Loucy (cell line): ENCODE results near the gene NDUFV3.
"Not testable (repeated sequence)": the region's sequence is repeated elsewhere in the genome, so short reads cannot be mapped to it uniquely, and the experiment has no call there.

ENCODE experiments used
- H2AFZ ChIP-seq: fragments of 200-600 bp; sonication (generic); 2 replicates; pipeline ENCODE4 v1.6.0; 2016; ENCODE audit warnings: antibody characterized with exemption, mild to moderate bottlenecking, low read length, moderate library complexity
- H3F3A ChIP-seq: fragments of 200-600 bp; 2 replicates; pipeline ENCODE4 v1.6.0; 2016; ENCODE audit warnings: antibody characterized with exemption, low read depth, mild to moderate bottlenecking
- H3K27me3 ChIP-seq: fragments of 200-600 bp; sonication (generic); 2 replicates; pipeline ENCODE4 v1.6.1; 2014; ENCODE audit warnings: low read length, mild to moderate bottlenecking; ENCODE audit not compliant: insufficient read depth, poor library complexity, severe bottlenecking
- H3K36me3 ChIP-seq: fragments of 200-600 bp; sonication (generic); 2 replicates; pipeline ENCODE4 v1.6.1; 2016; ENCODE audit warnings: low read length; ENCODE audit not compliant: insufficient read depth
- H3K4me1 ChIP-seq: fragments of 200-600 bp; sonication (generic); 2 replicates; pipeline ENCODE4 v1.5.1; 2014; ENCODE audit warnings: low read length, mild to moderate bottlenecking; ENCODE audit not compliant: insufficient read depth, poor library complexity, severe bottlenecking
- H3K4me2 ChIP-seq: fragments of 200-600 bp; sonication (generic); 2 replicates; pipeline ENCODE4 v1.6.0; 2014; ENCODE audit warnings: antibody characterized with exemption, low read length, low read depth, mild to moderate bottlenecking; ENCODE audit not compliant: poor library complexity, severe bottlenecking
- H3K4me3 ChIP-seq: fragments of 200-600 bp; sonication (generic); 2 replicates; pipeline ENCODE4 v1.5.1; 2014; ENCODE audit warnings: low read length, mild to moderate bottlenecking, mixed read lengths; ENCODE audit not compliant: poor library complexity, severe bottlenecking
- H3K79me2 ChIP-seq: fragments of 200-600 bp; sonication (generic); 2 replicates; pipeline ENCODE4 v1.6.1; 2014; ENCODE audit warnings: low read length; ENCODE audit not compliant: insufficient read depth
- H3K9ac ChIP-seq: fragments of 200-600 bp; sonication (generic); 2 replicates; pipeline ENCODE4 v1.6.0; 2014; ENCODE audit warnings: mild to moderate bottlenecking, low read depth, low read length, moderate library complexity; ENCODE audit not compliant: poor library complexity, severe bottlenecking
- H3K9me2 ChIP-seq: fragments of 200-600 bp; sonication (generic); replicated peaks from 2 replicates; pipeline ENCODE4 v1.6.1; 2016; ENCODE audit warnings: low read depth, low read length, mixed read lengths
- H3K9me3 ChIP-seq: fragments of 200-600 bp; sonication (generic); 2 replicates; pipeline ENCODE4 v1.6.1; 2014; ENCODE audit warnings: mild to moderate bottlenecking, antibody characterized with exemption, low read length, low read depth; ENCODE audit not compliant: insufficient read depth
- H4K20me1 ChIP-seq: fragments of 200-600 bp; sonication (generic); 2 replicates; pipeline ENCODE4 v1.6.0; 2014; ENCODE audit warnings: antibody characterized with exemption, low read length, mild to moderate bottlenecking; ENCODE audit not compliant: insufficient read depth, poor library complexity, severe bottlenecking
- CTCF ChIP-seq: fragments of 200-600 bp; sonication (generic); conservative IDR thresholded peaks from 2 replicates; pipeline ENCODE4 v1.5.1; 2014; ENCODE audit warnings: mild to moderate bottlenecking, antibody characterized with exemption, low read length
- EZH2phosphoT487 ChIP-seq: fragments of 200-600 bp; IDR thresholded peaks from 2 replicates; pipeline ENCODE4 v1.6.1; 2018; ENCODE audit warnings: antibody characterized with exemption, mild to moderate bottlenecking, moderate library complexity, borderline replicate concordance

The NDUFV3 gene

GRCh38 chr21:42939582-42940413, 46.7 kb downstream of the NDUFV3 start:
- no peak overlapping the region for H3K9ac ChIP-seq
- no peak overlapping the region for H3K4me2 ChIP-seq
- TF ChIP-seq EZH2phosphoT487, result no peak
- H3K36me3 ChIP-seq, result no peaks in the 10 kb centered on the region
- no peaks in the 10 kb centered on the region for H3K4me1 ChIP-seq
- H3K79me2 ChIP-seq, result no peaks in the 10 kb centered on the region
- no peak overlapping the region for H2AFZ ChIP-seq
- H3K4me3 ChIP-seq, result no peak overlapping the region
- H3K9me2 ChIP-seq, result no peaks in the 10 kb centered on the region
- no peaks in the 10 kb centered on the region for H3K27me3 ChIP-seq
- H3F3A ChIP-seq, result no peaks in the 10 kb centered on the region
- H3K9me3 ChIP-seq, result no peaks in the 10 kb centered on the region
- H4K20me1 ChIP-seq, result no peaks in the 10 kb centered on the region

- Histone ChIP-seq H2AFZ (no peak overlapping the region), H3K9ac (no peak overlapping the region), H3K9me3 (no peaks in the 10 kb centered on the region), H3K9me2 (no peaks in the 10 kb centered on the region), H3F3A (no peaks in the 10 kb centered on the region), H3K4me2 (no peak overlapping the region), H3K4me1 (no peaks in the 10 kb centered on the region), H3K27me3 (no peaks in the 10 kb centered on the region), H3K4me3 (no peak overlapping the region), H3K79me2 (no peaks in the 10 kb centered on the region), H3K36me3 (no peaks in the 10 kb centered on the region), H4K20me1 (no peaks in the 10 kb centered on the region)
- TF ChIP-seq CTCF, result no peak
- no peak for TF ChIP-seq EZH2phosphoT487
Observed at GRCh38 chr21:42941696-42942085, 48.6 kb downstream of the NDUFV3 start.

GRCh38 chr21:42942244-42942643, 49.1 kb downstream of the NDUFV3 start:
- H3K36me3 ChIP-seq, result no peaks in the 10 kb centered on the region
- H3K27me3 ChIP-seq, result no peaks in the 10 kb centered on the region
- no peak overlapping the region for H3K4me3 ChIP-seq
- H3K9me3 ChIP-seq, result no peaks in the 10 kb centered on the region
- H2AFZ ChIP-seq, result no peak overlapping the region
- no peaks in the 10 kb centered on the region for H3F3A ChIP-seq
- H3K9ac ChIP-seq, result no peak overlapping the region
- H3K79me2 ChIP-seq, result no peaks in the 10 kb centered on the region
- TF ChIP-seq CTCF (no peak), EZH2phosphoT487 (no peak)
- no peaks in the 10 kb centered on the region for H4K20me1 ChIP-seq
- no peaks in the 10 kb centered on the region for H3K4me1 ChIP-seq
- no peak overlapping the region for H3K4me2 ChIP-seq
- H3K9me2 ChIP-seq, result no peaks in the 10 kb centered on the region

- H3K4me1 ChIP-seq, H3K9me2 ChIP-seq, H3K4me3 ChIP-seq, H3F3A ChIP-seq, H4K20me1 ChIP-seq, H3K9me3 ChIP-seq, H3K79me2 ChIP-seq, H3K36me3 ChIP-seq, H3K9ac ChIP-seq, H2AFZ ChIP-seq, H3K27me3 ChIP-seq, H3K4me2 ChIP-seq: not testable (repeated sequence)
Observed at GRCh38 chr21:42949094-42949755, 56.1 kb downstream of the NDUFV3 start.

- H3K4me1 ChIP-seq, H4K20me1 ChIP-seq, H3K9me2 ChIP-seq, H3K4me3 ChIP-seq, H3K9ac ChIP-seq, H3K27me3 ChIP-seq, H3K4me2 ChIP-seq, H3K79me2 ChIP-seq, H3K36me3 ChIP-seq, H3K9me3 ChIP-seq, H2AFZ ChIP-seq, H3F3A ChIP-seq: not testable (repeated sequence)
Observed at GRCh38 chr21:42951193-42951592, 58.1 kb downstream of the NDUFV3 start.
